ENCODE measurements around the gene RNU7-1.
A peak's percentile ranks its signal among the peaks of the same experiment; 100 is the strongest.

RNU7-1 gene

GRCh38 chr12:6954316-6955107 is 10.9 kb downstream of the RNU7-1 start:
- no peak for DNase-seq

GRCh38 chr12:6955108-6956020 is 11.7 kb downstream of the RNU7-1 start:
- no peak for DNase-seq

- peak; percentile 69 for DNase-seq
Observed at GRCh38 chr12:6956021-6956727, 12.6 kb downstream of the RNU7-1 start.

- DNase-seq = peak; percentile 67
Observed at GRCh38 chr12:6957151-6957701, 13.6 kb downstream of the RNU7-1 start.

GRCh38 chr12:6957741-6958608 is 14.4 kb downstream of the RNU7-1 start:
- peak; percentile 70 for DNase-seq

- no peak for DNase-seq
Observed at GRCh38 chr12:6958609-6959057, 15.0 kb downstream of the RNU7-1 start.

- peak; percentile 89 for DNase-seq
Observed at GRCh38 chr12:6959058-6959804, 15.6 kb downstream of the RNU7-1 start.

GRCh38 chr12:6959805-6960592 is 16.4 kb downstream of the RNU7-1 start:
- DNase-seq = peak; percentile 63

GRCh38 chr12:6960593-6961277 is 17.1 kb downstream of the RNU7-1 start:
- DNase-seq = peak; percentile 71

- DNase-seq = peak; percentile 98
Observed at GRCh38 chr12:6961278-6961694, 17.7 kb downstream of the RNU7-1 start.

GRCh38 chr12:6961695-6962284 is 18.2 kb downstream of the RNU7-1 start:
- DNase-seq = peak; percentile 84

GRCh38 chr12:6962285-6963015 is 18.8 kb downstream of the RNU7-1 start:
- DNase-seq = peak; percentile 64

- peak; percentile 62 for DNase-seq
Observed at GRCh38 chr12:6963016-6963731, 19.6 kb downstream of the RNU7-1 start.

- peak; percentile 63 for DNase-seq
Observed at GRCh38 chr12:6963791-6964413, 20.3 kb downstream of the RNU7-1 start.

GRCh38 chr12:6964605-6965025 is 21.0 kb downstream of the RNU7-1 start:
- DNase-seq = no peak

GRCh38 chr12:6965026-6965661 is 21.5 kb downstream of the RNU7-1 start:
- peak; percentile 95 for DNase-seq

GRCh38 chr12:6965714-6966113 is 22.1 kb downstream of the RNU7-1 start:
- peak; percentile 56 for DNase-seq

All from activated effector memory CD4-positive, alpha-beta T cell treated with anti-CD3 and anti-CD28 coated beads, Interleukin-2, amount 50 U/mL, for 16 hours (primary cell).